ENCODE results near the gene ADAM21. TPM values are rescaled to one million over a fixed set of nuclear protein-coding genes. Genes with fewer than 3 reads are reported as not detected.

Gene ADAM21
- total RNA-seq, 1 experiment from 2014 or later, result not detected

- TF ChIP-seq ATF1 (CRISPR knock-in tag; IDR thresholded peaks at IDR 0.05) (no peak), NR3C1 (CRISPR knock-in tag; conservative IDR thresholded peaks at IDR 0.05; ENCODE audit: low read depth) (no peak), PREB (CRISPR knock-in tag; IDR thresholded peaks at IDR 0.05; ENCODE audit: borderline replicate concordance) (no peak), KAT7 (CRISPR knock-in tag; IDR thresholded peaks at IDR 0.05; ENCODE audit: borderline replicate concordance) (no peak)
Observed at GRCh38 chr14:70472253-70473159, 20.5 kb downstream of the ADAM21 start (continued).

GRCh38 chr14:70473825-70474224 lies 21.9 kb downstream of the ADAM21 start:
- H3K36me3 Mint-ChIP-seq, result peaks cover 27% of the 10 kb centered on the region

More at GRCh38 chr14:70473825-70474224, 21.9 kb downstream of the ADAM21 start:
- Mint-ChIP-seq H3K27me3 (ENCODE audit: low read depth) (peaks cover 3% of the 10 kb centered on the region; the same call in 1 of the 2 replicates), H3K4me1 (peaks cover 28% of the 10 kb centered on the region), H3K27ac (no peak overlapping the region), H3K9me3 (peaks cover 27% of the 10 kb centered on the region), H3K4me3 (no peak overlapping the region)
- no peak for ATAC-seq
- ChIA-PET POLR2A (no interaction called here), CTCF (no interaction called here)
- TF ChIP-seq ATF6 (CRISPR knock-in tag; IDR thresholded peaks at IDR 0.05), result no peak
- TF ChIP-seq OVOL2 (CRISPR knock-in tag; IDR thresholded peaks at IDR 0.05; ENCODE audit: borderline replicate concordance), result no peak
- TF ChIP-seq ZBTB43 (CRISPR knock-in tag; IDR thresholded peaks at IDR 0.05), result no peak
- no peak for TF ChIP-seq GABPB1 (CRISPR knock-in tag; IDR thresholded peaks at IDR 0.05)
- TF ChIP-seq PRRX2 (CRISPR knock-in tag; IDR thresholded peaks at IDR 0.05), result no peak
- TF ChIP-seq CREM (CRISPR knock-in tag; IDR thresholded peaks at IDR 0.05), result no peak
- TF ChIP-seq ELF4 (CRISPR knock-in tag; IDR thresholded peaks at IDR 0.05; ENCODE audit: low read depth), result no peak
- TF ChIP-seq SOX15 (CRISPR knock-in tag; IDR thresholded peaks at IDR 0.05), result no peak
- no peak for TF ChIP-seq ERG (CRISPR knock-in tag; IDR thresholded peaks at IDR 0.05)
- no peak for TF ChIP-seq CDX4 (CRISPR knock-in tag; IDR thresholded peaks at IDR 0.05; ENCODE audit: borderline replicate concordance)
- no peak for TF ChIP-seq ZNF317 (CRISPR knock-in tag; IDR thresholded peaks at IDR 0.05; ENCODE audit: borderline replicate concordance, low read depth)
- no peak for TF ChIP-seq RORB (CRISPR knock-in tag; IDR thresholded peaks at IDR 0.05)
- TF ChIP-seq CREB1 (CRISPR knock-in tag; IDR thresholded peaks at IDR 0.05), result no peak
- TF ChIP-seq ZBTB21 (CRISPR knock-in tag; IDR thresholded peaks at IDR 0.05; ENCODE audit: borderline replicate concordance), result no peak
- TF ChIP-seq ZMAT4 (CRISPR knock-in tag; IDR thresholded peaks at IDR 0.05), result no peak
- TF ChIP-seq ARID4B (CRISPR knock-in tag; IDR thresholded peaks at IDR 0.05; ENCODE audit: borderline replicate concordance), result no peak
- TF ChIP-seq SMAD4 (CRISPR knock-in tag; IDR thresholded peaks at IDR 0.05), result no peak
- no peak for DNase-seq (ENCODE audit: low spot score)

Measured in WTC11 (cell line).